ENCODE measurements around the gene BSCL2.

The BSCL2 gene

GRCh38 chr11:62710001-62710345 lies 2.7 kb upstream of the BSCL2 start:
- peak; percentile 68 for DNase-seq (ENCODE audit: low read depth)
- peak overlapping the region; percentile 71 for H3K4me3 ChIP-seq (ENCODE audit: low read depth, low read length)
- TF ChIP-seq, protein P1, sequence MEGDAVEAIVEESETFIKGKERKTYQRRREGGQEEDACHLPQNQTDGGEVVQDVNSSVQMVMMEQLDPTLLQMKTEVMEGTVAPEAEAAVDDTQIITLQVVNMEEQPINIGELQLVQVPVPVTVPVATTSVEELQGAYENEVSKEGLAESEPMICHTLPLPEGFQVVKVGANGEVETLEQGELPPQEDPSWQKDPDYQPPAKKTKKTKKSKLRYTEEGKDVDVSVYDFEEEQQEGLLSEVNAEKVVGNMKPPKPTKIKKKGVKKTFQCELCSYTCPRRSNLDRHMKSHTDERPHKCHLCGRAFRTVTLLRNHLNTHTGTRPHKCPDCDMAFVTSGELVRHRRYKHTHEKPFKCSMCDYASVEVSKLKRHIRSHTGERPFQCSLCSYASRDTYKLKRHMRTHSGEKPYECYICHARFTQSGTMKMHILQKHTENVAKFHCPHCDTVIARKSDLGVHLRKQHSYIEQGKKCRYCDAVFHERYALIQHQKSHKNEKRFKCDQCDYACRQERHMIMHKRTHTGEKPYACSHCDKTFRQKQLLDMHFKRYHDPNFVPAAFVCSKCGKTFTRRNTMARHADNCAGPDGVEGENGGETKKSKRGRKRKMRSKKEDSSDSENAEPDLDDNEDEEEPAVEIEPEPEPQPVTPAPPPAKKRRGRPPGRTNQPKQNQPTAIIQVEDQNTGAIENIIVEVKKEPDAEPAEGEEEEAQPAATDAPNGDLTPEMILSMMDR (IDR thresholded peaks at IDR 0.05; ENCODE audit: insufficient read depth, low read depth, low read length, missing control alignments), result no peak

- TF ChIP-seq, protein P1 (IDR thresholded peaks at IDR 0.05; ENCODE audit: insufficient read depth, low read depth, low read length, missing control alignments), result no peak
- DNase-seq (ENCODE audit: low read depth), result peak; percentile 99
- H3K4me3 ChIP-seq (ENCODE audit: low read depth, low read length), result peak overlapping the region; percentile 71
These were observed 2.2 kb upstream of the BSCL2 start for GRCh38 chr11:62709247-62710000.

GRCh38 chr11:62708793-62709192 lies 1.6 kb upstream of the BSCL2 start:
- no peak for DNase-seq (ENCODE audit: low read depth)
- TF ChIP-seq, protein P1 (IDR thresholded peaks at IDR 0.05; ENCODE audit: insufficient read depth, low read depth, low read length, missing control alignments), result no peak

GRCh38 chr11:62708392-62708791 lies 1.2 kb upstream of the BSCL2 start:
- no peak for DNase-seq (ENCODE audit: low read depth)
- TF ChIP-seq, protein P1 (IDR thresholded peaks at IDR 0.05; ENCODE audit: insufficient read depth, low read depth, low read length, missing control alignments), result no peak
- H3K4me3 ChIP-seq (ENCODE audit: low read depth, low read length), result peak overlapping the region; percentile 69

More at GRCh38 chr11:62708793-62709192, 1.6 kb upstream of the BSCL2 start:
- peak overlapping the region; percentile 69 for H3K4me3 ChIP-seq (ENCODE audit: low read depth, low read length)

DNA sequence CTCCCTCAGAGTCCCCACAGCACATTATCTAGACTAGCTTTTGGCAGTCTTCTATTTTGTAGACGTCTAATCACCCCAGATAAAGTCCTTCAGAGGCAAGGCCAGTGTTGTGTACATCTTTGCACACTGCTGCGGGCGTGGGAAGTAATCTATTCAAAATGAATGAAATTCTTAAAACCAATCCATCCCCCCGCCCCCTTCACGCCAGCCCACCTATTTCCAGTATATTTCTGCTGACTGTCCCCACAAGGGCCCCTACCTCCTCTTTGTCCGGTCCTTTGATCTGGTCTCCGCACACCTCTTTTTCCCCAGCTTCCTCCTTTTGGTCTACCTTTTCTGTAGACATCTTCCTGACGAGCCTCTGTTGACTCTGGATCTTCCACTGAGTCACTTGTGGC lies 375 bp downstream of the BSCL2 start:
- H3K4me3 ChIP-seq (ENCODE audit: low read depth, low read length), result no peak overlapping the region
- DNase-seq (ENCODE audit: low read depth), result no peak
- TF ChIP-seq, protein P1 (IDR thresholded peaks at IDR 0.05; ENCODE audit: insufficient read depth, low read depth, low read length, missing control alignments), result no peak

DNA sequence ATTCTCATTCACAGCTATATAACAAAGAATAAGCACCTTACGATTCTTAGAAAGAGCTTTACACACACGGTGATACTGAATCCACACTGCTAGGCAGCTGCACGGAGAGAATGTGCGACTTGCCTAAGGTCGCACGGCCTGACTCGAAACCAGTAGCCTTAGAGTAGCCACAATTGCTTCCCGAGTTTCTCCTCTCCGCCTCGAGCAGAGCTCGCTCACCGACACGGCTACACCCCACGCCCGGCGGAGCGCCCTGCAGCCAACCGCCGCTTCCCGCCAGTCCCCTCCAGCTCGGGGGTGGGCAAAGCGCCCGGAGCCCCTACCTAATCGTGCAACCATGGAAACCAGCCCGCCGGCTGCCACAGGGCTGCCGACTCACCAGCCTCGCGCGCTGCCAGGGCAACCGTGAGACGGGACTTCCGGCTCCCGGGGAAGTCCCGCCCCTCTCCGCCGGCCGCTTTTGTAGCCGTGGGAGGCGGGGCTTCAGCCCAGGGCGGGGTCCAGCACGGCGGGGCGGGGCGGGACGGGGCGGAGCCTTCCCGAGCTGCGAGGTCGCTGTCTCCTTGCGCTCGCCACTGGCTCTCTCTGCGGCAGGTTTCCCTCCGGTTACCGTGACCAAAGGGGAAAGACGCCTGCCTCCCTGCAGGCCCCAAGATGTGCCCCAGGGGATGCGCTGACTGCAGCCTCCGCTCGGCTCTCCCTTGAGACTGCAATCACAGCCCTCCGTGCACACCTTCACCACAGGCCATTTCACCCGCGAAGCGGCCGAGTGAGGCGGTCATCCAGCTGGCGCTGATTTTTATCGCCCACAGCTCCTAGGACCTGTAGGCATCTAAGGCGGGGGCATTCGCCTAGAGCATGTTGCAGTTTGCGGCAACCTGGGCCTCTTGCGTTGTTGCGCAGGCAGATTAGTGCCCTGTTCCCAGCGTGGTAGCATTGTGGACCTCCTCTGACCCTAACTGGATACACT lies 1.1 kb downstream of the BSCL2 start:
- peak; percentile 96 for DNase-seq (ENCODE audit: low read depth)
- peak overlapping the region; percentile 81 for H3K4me3 ChIP-seq (ENCODE audit: low read depth, low read length)
- TF ChIP-seq, protein P1 (IDR thresholded peaks at IDR 0.05; ENCODE audit: insufficient read depth, low read depth, low read length, missing control alignments), result no peak

Data from GM12865 (cell line).